HG02798 (cell line): ENCODE results near the gene TAC3.
A peak's percentile ranks its signal among the peaks of the same experiment; 100 is the strongest.
"Not testable (repeated sequence)": the region's sequence is repeated elsewhere in the genome, so short reads cannot be mapped to it uniquely, and the experiment has no call there.

Experiments used
- ATAC-seq: cut with Tn5 transposase; IDR thresholded peaks from one replicate; pipeline ENCODE4 v1.9.1; 2021; ENCODE audit warnings: mild to moderate bottlenecking; ENCODE audit not compliant: unreplicated experiment, poor library complexity

TAC3 gene

DNA sequence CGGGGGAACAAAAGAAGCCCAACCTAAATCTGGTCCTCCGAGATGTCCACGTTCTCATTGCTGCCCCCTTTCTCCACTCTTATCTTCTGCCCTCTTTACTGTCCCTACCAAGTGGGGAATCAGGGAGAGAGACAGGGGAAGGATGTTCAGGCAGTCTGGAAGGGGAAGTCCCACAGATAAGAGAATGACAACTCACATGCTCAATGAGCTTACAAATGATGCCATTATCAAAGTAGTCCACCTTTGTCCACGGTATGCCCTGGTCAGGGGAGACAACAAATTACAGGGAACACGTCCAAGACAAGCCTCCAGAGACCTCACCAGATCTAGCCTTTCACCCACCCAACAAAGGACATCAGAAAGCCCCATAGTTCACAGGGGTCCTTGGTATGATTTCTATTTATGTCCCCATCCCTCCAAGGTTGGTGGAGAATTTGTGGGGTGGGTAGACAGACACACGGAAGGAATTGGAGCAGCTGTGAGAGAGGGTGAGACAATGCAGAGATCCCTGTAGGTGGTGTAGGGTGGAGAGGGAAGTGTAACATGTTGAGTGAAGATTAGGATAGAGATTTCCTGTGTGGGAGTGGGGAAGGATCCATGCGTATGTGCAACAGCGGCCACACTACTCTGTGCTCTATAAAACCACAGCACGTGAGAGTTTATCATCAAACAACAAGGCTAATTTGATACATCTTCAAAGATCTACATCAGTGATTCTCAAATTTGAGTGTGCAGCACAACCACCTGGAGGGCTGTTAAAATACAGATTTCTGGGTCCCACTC is 22.9 kb upstream of the TAC3 start:
- ATAC-seq = no peak

DNA sequence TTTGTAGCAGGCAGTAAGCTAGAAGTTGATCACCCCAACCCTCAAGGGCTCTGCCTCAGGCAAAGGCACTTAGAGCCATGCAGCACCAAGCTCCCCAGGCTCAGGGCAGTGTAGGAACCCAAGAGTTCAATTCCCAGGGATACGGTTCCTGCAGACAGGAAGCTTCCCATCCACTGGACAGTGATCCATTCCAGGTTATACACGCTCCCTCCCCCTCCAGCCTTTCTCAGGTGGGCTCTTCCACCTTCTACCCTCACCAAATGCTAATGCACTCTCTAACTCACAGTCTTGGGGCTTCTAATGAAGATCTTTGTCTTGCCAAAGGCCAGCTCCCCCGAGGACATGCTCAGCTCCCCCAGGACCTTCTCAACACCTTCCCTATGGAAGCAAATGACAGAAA is 20.9 kb upstream of the TAC3 start:
- no peak for ATAC-seq

DNA sequence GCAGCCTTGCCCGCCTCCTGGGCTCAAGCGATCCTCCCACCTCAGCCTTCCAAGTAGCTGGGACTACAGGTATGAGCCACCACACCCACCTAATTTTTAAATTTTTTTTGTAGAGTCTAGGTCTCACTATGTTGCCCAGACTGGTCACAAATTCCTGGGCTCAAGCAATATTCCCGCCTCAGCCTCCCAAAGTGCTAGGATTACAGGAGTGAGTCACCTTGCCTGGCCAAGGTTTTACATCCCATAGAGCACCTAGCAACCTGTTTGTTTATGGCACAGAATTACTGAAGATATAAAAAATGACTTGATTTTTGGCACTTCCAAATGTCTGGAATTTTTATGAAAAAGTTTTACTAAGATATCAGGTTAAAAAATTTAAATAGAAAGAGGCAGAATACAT is 17.1 kb upstream of the TAC3 start:
- no peak for ATAC-seq

DNA sequence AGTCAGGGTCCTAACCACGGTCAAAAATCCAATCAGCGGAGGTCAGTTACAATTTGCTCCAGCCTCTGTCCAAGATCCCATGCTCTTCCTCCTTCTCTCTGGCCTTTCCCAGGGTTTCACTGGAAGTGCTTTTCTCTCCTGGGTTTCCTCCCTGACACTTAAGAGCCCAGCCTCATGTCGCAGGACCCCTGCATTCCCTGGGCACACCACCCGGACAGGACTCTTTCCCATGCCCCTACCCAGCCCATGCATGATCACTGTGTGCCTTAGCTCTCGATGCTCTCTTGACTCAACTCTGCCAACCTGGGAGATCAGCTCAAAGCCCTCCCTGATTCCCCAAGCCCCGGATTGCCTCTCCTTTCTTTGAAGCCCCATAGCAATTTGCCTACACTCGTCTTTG is 15.5 kb upstream of the TAC3 start:
- peak; percentile 14 for ATAC-seq

DNA sequence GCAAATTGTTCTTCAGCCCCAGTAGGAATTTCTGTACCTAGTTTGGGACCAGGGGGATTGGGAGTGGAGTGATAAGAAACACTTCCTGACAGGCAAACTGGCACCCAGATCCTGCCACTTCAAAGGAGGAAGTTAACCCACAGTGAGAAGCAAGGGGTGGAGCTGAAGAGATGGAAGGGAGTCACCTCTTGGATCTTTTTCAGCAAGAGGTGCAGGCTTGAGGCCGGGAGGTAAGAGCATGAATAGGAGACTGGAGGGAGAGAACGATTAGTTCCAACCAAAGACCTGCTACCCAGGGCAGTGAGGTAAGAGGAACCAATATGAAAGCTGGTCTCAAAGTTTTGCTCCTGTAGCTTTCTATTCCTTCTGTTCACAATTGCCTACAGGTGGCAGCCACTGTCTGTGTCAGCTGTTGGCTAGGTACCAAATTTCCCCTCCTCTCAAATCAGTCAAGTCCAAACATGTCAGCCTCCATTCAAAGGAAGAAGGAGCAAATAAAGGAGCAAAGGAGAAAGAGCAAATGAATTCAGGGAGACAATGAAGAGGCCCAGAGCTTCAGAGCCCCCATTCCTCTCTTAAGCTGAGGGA is 14.9 kb upstream of the TAC3 start:
- peak; percentile 58 for ATAC-seq

DNA sequence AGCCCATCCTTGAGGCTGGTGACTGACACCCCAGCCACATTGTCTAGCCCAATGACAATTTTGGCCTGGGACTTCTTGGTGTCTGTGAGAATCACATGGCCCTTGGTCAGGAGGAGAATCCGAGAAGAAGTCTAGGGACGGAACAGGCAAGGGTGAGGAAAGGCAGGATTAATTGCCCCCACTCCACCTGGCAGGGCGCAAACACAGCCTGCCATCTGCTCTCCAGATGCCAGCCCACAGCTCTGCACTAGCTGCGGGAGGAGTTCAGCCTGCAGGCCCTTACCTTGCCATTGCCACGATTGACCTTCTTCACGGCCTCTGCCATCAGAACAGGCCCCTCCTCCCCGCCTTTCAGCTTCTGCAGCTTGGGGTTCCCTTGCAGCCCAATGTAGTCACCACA is 13.1 kb upstream of the TAC3 start:
- ATAC-seq = no peak

DNA sequence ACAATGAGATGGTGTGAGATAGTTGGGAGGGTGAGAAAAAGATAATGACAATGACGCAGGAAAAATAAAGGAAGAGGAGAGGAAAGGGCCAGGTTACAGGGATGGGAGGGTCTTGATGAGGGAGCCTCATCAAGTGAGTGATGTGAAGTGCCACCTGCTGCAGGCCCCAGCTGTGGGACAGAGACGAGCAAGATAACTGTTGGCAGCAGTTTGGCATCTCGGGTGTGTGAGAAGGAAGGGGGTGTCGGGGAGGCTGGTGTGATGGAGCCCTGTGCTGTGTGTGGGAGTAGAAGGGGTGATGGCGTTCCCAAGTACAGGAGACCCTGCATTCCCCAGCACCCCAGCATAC is 11.4 kb upstream of the TAC3 start:
- ATAC-seq = no peak

DNA sequence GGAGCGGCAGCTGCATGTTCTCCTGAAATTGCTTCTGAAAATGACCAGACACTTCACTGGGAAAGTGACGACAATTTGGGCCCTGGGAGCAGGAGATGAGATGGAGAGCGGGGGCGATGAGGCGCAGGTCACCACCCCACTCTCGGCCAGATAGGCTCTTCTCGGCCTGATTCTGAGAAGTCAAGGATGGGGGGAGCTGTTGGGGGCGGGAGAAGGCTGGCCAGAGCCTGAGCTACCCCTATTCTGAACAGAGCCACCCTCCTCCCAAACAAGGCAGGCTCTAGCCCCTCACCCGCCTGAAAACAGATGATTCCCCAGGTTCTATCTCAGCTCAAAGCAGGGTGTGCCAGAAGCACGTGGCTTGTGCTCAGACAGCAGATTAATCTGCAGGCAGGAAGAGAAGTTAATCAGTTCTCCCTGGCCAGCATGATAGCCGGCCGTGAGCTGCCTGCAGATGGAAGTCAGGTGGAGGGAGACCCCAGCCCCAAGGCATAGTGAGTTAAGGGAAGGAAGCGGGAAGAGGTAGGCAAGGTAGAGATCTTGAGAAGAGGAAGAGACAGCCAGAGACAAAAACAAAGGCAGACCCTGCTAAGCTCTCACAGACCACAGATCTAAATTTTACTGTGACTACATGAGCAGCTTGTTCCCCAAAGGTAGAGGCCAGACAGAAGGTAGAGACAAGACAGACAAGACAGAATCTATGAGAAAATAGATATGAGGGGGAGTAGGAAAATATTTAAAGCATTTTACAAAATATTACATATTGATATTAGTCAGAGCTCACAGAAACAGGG is 10.9 kb upstream of the TAC3 start:
- no peak for ATAC-seq

DNA sequence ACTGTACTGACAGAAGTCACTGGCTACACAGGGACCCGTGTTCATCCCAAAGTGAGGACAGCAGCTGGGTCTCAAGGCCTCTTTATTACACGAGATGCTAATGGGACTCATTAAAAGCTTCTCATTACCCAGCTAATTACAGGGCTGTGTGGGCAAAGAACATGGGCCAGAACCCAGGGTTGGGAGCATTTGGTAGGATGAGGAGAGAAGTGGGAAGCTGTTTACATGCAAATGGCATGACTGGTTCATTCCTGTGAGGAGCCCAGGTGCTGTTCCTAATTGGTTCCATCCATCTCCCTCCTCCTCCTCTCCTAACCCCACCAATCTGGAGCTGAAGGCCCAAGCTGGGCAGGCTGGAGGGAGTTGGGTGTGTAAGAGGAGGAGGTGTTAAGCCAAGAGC is 8.9 kb upstream of the TAC3 start:
- no peak for ATAC-seq

DNA sequence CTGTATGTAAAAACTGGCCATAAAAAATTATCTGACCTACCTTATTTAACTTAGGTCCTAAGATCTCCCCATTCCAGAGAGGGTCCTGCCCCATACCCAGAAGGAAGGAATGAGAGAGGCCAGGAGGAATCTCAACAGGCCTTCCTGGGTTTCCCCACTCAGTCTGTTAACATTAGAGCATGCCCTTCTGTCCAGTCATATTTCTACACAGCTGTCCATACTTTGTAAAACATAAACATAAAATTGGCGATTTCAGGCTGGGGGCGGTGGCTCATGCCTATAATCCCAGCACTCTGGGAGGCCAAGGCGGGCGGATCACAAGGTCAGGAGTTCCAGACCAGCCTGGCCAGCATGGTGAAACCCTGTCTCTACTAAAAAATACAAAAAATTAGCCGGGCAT is 6.0 kb upstream of the TAC3 start:
- ATAC-seq = not testable (repeated sequence)

DNA sequence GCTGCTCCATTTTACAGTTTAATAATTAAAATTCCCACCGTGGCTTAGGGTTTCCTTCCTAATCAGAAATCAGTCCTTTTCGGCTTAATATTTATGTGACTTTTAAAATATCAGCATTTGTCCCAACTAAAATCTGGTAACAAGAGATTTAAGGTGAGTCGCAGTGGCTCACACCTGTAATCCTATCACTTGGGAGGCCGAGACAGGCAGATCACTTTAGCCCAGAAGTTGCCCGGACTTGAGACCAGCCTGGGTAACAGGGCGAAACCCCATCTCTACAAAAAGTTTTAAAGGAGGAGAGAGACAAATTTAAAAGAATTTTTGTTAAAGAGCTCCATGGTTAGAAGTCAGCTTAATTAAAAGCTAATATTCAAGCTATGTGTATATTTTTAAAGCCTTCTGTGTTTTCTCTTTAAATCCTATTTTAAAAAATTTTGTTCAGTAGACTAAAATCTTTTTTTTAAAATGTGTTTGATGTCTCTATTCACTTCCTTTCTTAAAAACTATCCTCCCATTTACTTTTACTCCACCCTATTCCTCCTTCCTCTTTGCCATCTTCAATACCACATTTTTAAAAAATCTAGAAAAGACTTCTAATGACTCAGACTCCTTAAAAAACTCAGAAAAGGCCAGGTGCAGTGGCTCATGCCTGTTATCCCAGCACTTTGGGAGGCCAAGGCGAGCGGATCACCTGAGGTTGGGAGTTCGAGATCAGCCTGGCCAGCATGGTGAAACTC is 3.8 kb upstream of the TAC3 start:
- ATAC-seq = no peak

DNA sequence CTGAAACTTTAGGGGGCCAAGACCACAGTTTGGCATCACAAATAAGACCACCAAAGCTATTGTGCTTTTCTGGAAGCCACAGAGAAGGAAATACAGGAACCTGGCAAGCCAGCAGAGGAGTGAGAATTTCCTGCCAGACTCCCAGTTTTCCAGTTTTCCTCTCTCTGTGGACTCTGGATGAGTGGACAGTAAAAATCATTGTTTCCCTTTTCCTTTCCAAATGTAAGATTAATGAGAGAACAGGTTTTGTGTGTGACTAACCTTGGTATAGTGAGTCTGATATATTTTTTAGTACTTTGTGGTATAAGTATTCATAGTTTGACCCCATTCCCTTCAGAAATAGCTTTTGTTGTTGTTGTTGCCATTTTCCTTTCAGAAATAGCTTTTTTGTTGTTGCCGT is 2.6 kb upstream of the TAC3 start:
- ATAC-seq = no peak

DNA sequence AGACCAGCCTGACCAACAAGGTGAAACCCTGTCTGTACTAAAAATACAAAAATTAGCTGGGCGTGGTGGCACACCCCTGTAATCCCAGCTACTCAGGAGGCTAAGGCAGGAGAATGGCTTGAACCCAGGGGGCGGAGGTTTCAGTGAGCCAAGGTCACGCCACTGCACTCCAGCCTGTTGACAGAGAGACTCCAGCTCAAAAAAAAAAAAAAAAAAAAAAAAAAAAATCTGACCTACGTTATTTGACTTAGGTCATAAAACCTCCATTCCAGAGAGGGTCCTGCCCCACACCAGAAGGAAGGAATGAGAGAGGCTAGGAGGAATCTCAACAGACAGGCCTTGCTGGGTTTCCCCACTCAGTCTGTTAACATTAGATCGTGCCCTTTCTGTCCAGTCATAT is 2.0 kb upstream of the TAC3 start:
- ATAC-seq = not testable (repeated sequence)

DNA sequence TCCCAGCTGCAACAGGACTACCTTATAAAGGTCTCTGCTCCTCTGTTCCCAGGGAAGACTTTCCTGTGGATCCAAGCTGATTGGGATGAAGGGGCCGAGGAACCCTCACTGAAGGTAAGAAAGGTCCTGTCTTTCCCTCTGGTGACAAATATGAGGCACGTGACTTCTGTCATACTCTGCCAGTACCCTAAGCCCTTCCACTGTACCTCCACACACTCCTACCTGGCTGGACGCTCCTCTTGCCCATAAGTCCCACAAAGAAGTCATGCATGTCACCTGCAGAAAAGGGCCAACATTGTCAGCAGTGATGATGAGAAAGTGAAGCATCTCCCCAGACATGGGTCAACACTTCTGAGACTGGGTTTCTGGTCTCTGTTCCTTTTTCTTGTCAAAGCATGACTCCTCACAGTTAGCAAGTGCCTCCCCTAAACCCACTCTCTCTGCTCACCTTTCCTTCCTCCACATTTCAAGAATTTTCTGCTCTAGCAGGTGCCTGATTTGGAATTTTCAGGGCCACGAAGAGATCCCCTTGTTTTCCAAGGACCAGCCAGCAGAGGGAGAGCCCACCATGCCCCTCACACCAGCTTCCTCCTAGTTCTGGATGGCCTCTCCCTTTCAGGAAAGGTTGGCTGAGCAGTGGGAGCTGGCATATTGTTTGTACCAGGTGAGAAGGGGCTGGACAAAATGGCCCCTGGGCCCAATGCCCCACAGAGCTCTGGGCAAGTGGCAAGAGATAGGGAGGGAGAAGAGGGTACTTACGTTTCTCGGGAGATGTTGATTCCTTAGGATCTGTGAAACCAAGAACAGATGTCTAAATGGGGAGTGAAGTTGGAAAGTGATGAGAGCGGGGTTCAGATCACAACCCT is 3.5 kb downstream of the TAC3 start:
- peak; percentile 72 for ATAC-seq

DNA sequence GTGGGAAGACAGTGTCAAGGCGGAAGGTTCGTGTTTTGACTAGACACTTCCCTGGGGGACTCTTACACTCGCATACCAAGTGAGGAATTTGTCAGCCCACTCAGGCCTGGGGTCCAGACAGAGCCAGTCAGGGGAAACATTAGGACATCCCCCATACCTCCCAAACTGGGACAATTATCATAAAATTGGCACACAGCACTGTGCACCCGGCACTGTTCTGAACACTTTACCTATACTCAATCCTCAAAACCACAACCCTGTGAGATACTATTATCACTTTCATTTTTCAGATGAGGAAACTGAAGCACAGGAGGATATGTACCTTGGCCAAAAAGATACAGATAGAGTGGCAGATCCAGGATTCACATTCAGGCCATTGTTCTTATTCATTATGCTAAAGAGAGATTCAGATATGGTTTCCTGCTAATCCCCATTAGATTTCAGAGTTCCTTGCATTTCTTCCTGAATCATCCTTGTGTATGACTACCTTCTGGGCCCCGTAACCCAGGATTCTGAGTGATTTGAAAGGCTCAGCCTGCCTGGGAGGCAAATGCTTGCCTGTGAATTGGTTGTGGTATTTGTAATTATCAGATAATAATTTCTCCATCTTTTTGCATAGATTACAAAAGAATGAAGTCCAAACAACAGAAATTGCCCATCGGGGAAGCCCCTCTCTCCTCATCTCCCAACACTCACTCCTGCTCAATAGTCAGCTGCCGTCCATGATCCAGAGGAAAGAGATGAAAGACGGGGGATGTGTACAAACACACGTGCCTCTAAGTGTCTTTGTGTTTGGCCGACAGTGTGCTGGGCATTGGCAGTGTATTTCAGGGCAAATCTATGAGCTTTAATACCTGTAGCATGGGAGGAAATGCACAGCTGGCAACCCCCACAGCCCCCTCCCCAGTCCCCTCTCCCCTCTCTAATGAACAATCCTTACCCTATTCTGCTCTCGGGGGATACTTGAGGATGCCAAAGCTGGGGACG is 4.6 kb downstream of the TAC3 start:
- no peak for ATAC-seq

DNA sequence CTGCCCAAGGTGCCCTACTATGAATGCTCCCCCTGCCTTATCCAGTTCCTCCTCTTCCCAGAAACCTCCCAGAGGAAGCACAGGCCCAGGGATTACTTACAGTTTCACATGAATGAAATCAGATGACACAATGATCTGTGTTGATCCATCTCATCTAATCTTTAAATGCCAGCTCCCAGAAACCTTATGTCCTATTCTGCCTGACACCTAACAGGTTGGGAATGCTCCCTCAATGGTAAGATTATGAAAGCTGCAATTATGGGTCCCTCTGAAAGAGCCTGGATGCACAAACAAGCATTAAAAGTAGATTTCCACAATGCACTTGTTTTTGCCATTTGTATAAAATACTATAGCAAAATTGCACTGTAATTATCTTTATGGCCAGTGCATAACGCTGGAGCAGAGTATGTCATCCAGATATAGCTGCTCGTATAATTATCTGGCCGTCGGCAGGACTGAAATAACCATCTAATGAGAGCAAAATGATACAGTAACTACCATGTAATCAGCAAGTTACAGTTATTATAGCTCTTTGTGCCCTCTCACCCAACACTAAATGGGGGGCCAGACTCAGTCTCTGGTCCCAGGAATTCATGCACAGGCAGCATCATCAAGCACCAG is 5.6 kb downstream of the TAC3 start:
- no peak for ATAC-seq

DNA sequence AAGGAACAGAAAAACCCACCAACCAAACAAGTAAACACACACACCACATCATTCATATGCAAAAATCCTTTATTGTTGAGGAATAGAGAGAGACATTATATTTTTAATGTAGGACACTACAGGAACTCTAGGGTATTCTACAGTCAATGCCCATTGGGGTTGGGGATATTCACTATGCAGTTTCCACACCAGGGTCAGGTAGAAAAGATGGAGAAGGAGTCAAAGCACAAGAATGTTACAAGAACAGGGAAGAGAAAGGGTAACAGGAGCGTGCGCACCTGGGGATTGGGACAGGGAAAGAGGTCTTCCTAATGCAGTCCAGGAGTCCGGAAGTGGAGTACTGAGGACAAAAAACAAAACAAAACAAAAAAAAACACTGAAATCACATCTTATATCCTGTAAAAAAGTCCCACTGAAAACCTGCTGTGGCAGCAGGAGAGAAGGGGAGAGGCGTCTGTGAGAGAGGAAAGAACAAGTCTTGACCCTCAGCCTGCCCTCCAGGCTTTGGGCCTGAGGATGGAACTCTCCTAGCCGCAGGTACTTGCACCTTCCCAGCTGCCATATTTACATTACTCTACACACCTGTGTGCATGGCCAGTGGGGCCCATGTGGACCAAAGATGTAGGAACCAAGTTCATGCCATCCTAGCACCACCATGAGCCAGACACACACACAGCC is 6.2 kb downstream of the TAC3 start:
- no peak for ATAC-seq

DNA sequence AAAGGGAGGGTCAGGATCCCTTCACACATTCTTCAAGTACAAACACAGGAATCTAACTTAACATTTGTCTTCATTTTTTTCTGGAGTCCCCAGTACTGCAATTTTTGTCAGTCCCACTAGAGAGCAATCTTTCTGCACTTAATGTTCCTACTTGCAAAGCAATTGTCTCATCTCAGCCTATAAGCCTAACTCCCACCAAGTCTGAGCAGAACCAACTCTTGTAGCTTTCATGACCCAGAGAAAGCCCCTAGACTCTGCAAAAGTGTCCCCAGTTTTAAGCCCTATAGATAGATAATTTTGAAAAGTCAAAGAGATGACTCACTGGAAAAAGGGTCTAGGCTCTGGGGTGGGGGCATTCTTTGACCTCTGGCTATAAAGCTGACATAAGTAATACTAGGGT is 8.2 kb downstream of the TAC3 start:
- no peak for ATAC-seq
